ENCODE results near the gene SYT4. TPM values are rescaled to one million over a fixed set of nuclear protein-coding genes. Genes with fewer than 3 reads are reported as not detected.
A peak's percentile ranks its signal among the peaks of the same experiment; 100 is the strongest.

Gene SYT4
- total and polyA plus RNA-seq, 2 donors (not counting 3 experiments of a cell fraction or from before 2014, with no cell fraction given), result not detected

GRCh38 chr18:43271593-43272432 lies 5.5 kb downstream of the SYT4 start:
- FAIRE-seq, result peak; percentile 67

More at GRCh38 chr18:43271593-43272432, 5.5 kb downstream of the SYT4 start:
- Histone ChIP-seq H3K9me3 (replicated peaks; ENCODE audit: control insufficient read depth, insufficient read depth, low read length) (no peaks in the 10 kb centered on the region), H3K27me3 (ENCODE audit: control insufficient read depth in 2 of 2, insufficient read depth in 2 of 2, low read length in 2 of 2) (no peaks in the 10 kb centered on the region), H3K4me1 (ENCODE audit: control insufficient read depth, extremely low read depth, insufficient read depth, low read length) (no peaks in the 10 kb centered on the region), H3K9me1 (replicated peaks; ENCODE audit: control insufficient read depth, extremely low read depth, insufficient read depth, low read length) (no peaks in the 10 kb centered on the region), H3K4me2 (ENCODE audit: insufficient read depth, low read length) (no peak overlapping the region), H2AFZ (ENCODE audit: low read depth, low read length) (no peak overlapping the region), H3K27ac (ENCODE audit: insufficient read depth, low read depth, low read length) (no peak overlapping the region), H4K20me1 (replicated peaks; ENCODE audit: control insufficient read depth, extremely low read depth, insufficient read depth, low read length) (no peaks in the 10 kb centered on the region), H3K79me2 (ENCODE audit: control insufficient read depth, insufficient read depth, low read length) (no peaks in the 10 kb centered on the region), H3K36me3 (ENCODE audit: control insufficient read depth in 2 of 2, extremely low read depth in 1 of 2, insufficient read depth in 2 of 2, low read length in 2 of 2) (no peaks in the 10 kb centered on the region), H3K4me3 (replicated peaks in 1 of 3; ENCODE audit: insufficient read depth in 1 of 3, low read depth in 1 of 3, low read length in 3 of 3) (no peak overlapping the region), H3K9ac (replicated peaks; ENCODE audit: extremely low read depth, insufficient read depth, low read length) (no peak overlapping the region)
- intact Hi-C loops (cut with micrococcal nuclease) (loop anchor here (1.0 to 10.0 kb wide), 5 partner anchors 293 to 1219 kb away; no protein-coding TSS in a partner anchor), dilution Hi-C loops (cut with MboI; ENCODE audit: extremely low pct_ligation_motif_present, low sequenced_read_pairs) (no loop called here)
- ChIA-PET CTCF (interaction anchor here (0.6 to 5.9 kb wide), 23 partner anchors 9 to 1244 kb away, joined by 3 to 248 read pairs (median 4); no protein-coding TSS in a partner anchor), POLR2A (no interaction called here)
- no TSS peak for BruUV-seq (replicated peaks)
- TF ChIP-seq CTCF (IDR thresholded peaks at IDR 0.05; ENCODE audit: extremely low read depth in 1 of 2, insufficient read depth in 1 of 2, low read depth in 1 of 2, low read length in 2 of 2), result peak; percentile 32 to 42
- no peak for TF ChIP-seq EZH2 (IDR thresholded peaks at IDR 0.05; ENCODE audit: borderline replicate concordance, low read depth, low read length, severe bottlenecking)
- DNase-seq (ENCODE audit: low read depth, low spot score), result peak; percentile 63
